Muscle of leg (tissue), 11 donors: ENCODE results near the gene HOXA7. TPM values are rescaled to one million over a fixed set of nuclear protein-coding genes. Genes with fewer than 3 reads are reported as not detected.
A peak's percentile ranks its signal among the peaks of the same experiment; 100 is the strongest.

ENCODE experiments used
- DNase-seq: peaks from one replicate; pipeline ENCODE4 v3.0.0; 2013
- H3K27ac ChIP-seq: one replicate; pipeline ENCODE4 v1.5.1; 2013; ENCODE audit warnings: mild to moderate bottlenecking, low read length, control low read depth
- H3K27me3 ChIP-seq: one replicate; pipeline ENCODE4 v1.6.1; 2013; ENCODE audit warnings: low read length; ENCODE audit not compliant: control insufficient read depth, insufficient read depth
- H3K36me3 ChIP-seq: one replicate; pipeline ENCODE4 v1.6.1; 2013; ENCODE audit warnings: low read length; ENCODE audit not compliant: control insufficient read depth, insufficient read depth
- H3K4me1 ChIP-seq: one replicate; pipeline ENCODE4 v1.6.1; 2013; ENCODE audit warnings: low read length; ENCODE audit not compliant: control insufficient read depth, insufficient read depth
- H3K4me3 ChIP-seq: one replicate; pipeline ENCODE4 v1.5.1; 2013; ENCODE audit warnings: low read length, control low read depth
- H3K9me3 ChIP-seq: replicated peaks from 2 replicates; pipeline ENCODE4 v1.6.1; 2013; ENCODE audit warnings: low read depth, low read length; ENCODE audit not compliant: control insufficient read depth
- WGBS: methylation state at CpG from one replicate; pipeline ENCODE4 v1.1.5; 2013; ENCODE audit warnings: missing lambda C conversion rate; ENCODE audit not compliant: insufficient coverage; 5-methylcytosine and 5-hydroxymethylcytosine counted together
- polyA plus RNA-seq, 8 donors: library from polyadenylated mRNA; unstranded; fragments of 120-200 nt; gene quantifications; one replicate each; pipeline versions ENCODE4 v1.2.1 to v1.2.3, GENCODE V29; 2013; ENCODE audit warnings: inconsistent platforms in 1 of 8, low replicate concordance in 1 of 8; ENCODE audit not compliant: insufficient read length in 8 of 8, insufficient read depth in 1 of 8
- total RNA-seq: library from RNA; stranded (reverse); fragments of 120-200 nt; gene quantifications from one replicate; pipeline ENCODE4 v1.2.4, GENCODE V29; 2013

HOXA7 gene
- total and polyA plus RNA-seq, 9 donors, result 3.9 to 16.3 (median 11.5) TPM

DNA sequence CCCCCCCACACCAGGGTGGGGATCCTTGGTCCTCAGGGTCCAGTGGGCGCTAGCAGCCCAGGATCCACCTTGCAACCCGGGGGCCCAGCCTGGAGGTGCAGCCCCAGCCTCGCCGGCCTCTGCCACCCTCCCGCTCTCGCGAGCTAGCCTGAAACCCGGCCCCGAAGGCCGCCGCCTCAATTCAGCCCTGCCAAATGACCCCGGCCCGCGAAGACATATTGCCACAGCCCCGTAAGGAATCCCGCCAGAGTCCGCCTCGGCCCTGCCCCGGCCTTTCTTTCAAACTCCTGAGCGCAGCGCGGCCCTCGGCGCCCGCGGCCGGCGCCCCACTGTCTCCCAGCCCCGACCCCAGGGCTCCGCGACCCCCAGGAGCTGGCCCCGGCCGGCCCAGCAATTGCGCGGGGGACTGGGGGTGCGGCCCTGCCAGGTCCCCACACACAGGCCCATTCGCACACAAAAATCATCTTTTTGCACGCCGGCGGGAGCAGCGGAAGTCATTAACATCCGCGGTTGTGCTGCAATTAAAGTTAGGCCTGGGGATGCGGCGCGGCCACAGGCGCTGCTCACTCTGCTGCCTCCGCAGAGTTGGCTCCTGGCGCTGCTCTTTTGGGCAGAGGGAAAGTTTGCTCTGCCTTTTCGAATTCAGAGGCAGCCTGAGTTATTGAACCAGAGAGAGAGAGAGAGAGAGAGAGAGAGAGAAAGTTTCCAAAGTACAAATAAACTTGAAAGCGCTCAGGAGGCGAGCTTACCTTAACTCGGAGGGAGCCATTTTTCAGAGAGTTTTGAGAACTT lies 16.9 kb downstream of the HOXA7 start:
- Histone ChIP-seq H3K4me3 (peak overlapping the region; percentile 33), H3K4me1 (peaks cover 40% of the 10 kb centered on the region), H3K9me3 (no peaks in the 10 kb centered on the region), H3K27ac (peak overlapping the region; percentile 83), H3K36me3 (peaks cover 27% of the 10 kb centered on the region), H3K27me3 (peaks cover 15% of the 10 kb centered on the region)
- WGBS, result 55% methylated on average over 50 of the region's 53 CpGs
- DNase-seq, result no peak

DNA sequence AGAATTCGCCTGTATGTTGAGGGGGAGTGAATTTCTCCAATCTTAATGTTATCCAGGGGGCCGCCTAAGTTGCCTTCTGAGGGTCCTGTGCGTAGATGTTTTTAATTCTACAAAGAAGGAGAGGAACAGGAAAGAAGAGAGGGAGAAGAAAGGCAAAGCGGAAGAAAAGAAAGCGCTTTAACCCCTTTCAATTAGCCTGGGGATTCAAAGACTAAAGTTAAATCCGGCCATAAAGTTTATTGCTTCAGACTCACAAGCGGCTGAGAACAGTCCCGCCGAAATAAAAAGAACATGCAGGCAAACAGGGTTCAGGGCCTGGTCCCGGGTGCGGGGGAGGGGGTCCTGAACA lies 17.5 kb downstream of the HOXA7 start:
- Histone ChIP-seq H3K4me1 (peaks cover 38% of the 10 kb centered on the region), H3K9me3 (no peaks in the 10 kb centered on the region), H3K36me3 (peaks cover 21% of the 10 kb centered on the region), H3K27me3 (peaks cover 12% of the 10 kb centered on the region), H3K27ac (peak overlapping the region; percentile 83), H3K4me3 (peak overlapping the region; percentile 33)
- no peak for DNase-seq
- WGBS, result 83% methylated on average over 2 of the region's 11 CpGs

DNA sequence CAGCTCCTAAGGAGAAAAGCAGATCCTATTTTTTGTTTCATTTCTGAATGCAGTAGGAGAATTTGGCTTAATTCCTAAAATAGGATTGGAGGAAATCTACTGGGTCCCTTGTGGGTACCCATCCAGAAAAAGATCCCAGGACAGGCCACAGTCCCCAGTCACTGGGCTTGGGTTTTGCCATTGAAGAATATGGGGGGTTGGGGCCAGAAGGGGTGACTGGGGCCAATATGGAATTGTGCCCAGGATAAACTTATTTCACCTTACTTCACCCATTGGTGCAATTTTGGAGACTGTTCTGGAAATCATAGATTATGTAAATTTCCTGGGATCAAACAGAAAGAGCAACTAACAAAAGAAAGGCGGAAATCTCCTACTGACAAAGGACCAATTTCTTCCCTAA lies 18.0 kb downstream of the HOXA7 start:
- Histone ChIP-seq H3K9me3 (no peaks in the 10 kb centered on the region), H3K4me3 (no peak overlapping the region), H3K27ac (peak overlapping the region; percentile 83), H3K36me3 (peaks cover 19% of the 10 kb centered on the region), H3K4me1 (peaks cover 41% of the 10 kb centered on the region), H3K27me3 (peaks cover 10% of the 10 kb centered on the region)
- DNase-seq, result no peak
- WGBS, result no CpG with 5 or more reads among the region's 1 CpG

DNA sequence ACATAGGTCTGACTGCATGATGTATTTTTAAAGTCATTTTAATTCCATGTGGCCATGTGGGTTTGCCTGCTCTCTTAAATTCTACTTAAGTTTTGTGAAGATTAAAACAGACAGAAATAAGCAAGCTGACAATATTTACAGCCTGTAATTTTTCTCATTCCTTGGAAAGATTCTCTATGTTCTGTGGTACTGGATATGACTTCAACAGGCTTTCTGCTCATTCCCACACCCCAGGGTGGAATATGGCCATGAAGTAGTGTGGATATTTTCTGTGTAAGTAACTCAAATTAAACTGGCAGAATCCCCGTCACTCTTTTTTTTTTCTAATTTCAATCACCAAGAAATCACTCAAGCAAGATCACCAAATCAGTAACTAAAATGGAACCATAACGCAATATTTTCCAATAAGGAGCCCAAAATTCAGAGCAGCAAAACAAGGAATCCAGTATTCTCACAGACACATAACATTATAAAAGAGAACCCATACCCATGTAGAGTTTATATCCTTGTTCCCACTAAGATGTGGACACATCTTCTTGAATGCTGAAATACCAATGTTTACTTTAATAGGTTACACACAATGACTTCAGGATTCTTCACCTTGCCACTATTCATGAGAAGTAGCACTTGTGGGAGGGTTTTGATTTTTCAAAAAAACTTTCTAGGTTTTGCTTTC lies 18.7 kb downstream of the HOXA7 start:
- peaks cover 43% of the 10 kb centered on the region for H3K4me1 ChIP-seq
- no peak overlapping the region for H3K4me3 ChIP-seq
- WGBS, result no CpG with 5 or more reads among the region's 2 CpGs
- H3K36me3 ChIP-seq, result peaks cover 19% of the 10 kb centered on the region
- H3K27ac ChIP-seq, result peak overlapping the region; percentile 83
- DNase-seq, result peak; percentile 56
- no peaks in the 10 kb centered on the region for H3K9me3 ChIP-seq
- H3K27me3 ChIP-seq, result peaks cover 10% of the 10 kb centered on the region

DNA sequence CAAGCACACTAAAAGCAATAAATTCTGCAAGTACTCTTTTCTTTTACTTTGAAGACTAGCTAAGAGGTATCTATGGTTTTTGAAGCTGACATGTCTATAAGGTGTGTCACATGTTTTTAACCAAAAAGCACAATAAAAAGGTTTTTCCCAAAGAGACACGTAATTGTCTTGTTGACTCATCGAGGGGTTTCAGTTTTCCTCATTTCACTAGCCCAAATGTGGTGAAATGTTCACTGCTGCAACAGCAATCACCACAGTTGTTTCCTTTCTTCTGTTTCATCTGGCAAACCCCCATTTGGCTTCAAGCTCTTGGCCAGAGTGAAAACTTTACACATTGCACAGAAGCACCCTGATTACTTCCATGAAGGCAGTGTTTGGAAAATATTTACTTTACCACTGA lies 22.1 kb downstream of the HOXA7 start:
- Histone ChIP-seq H3K27ac (no peak overlapping the region), H3K4me3 (no peak overlapping the region), H3K9me3 (no peaks in the 10 kb centered on the region), H3K36me3 (peaks cover 4% of the 10 kb centered on the region), H3K4me1 (peaks cover 48% of the 10 kb centered on the region), H3K27me3 (peaks cover 9% of the 10 kb centered on the region)
- DNase-seq, result peak; percentile 89
- 42% methylated on average over 2 of the region's 2 CpGs for WGBS

DNA sequence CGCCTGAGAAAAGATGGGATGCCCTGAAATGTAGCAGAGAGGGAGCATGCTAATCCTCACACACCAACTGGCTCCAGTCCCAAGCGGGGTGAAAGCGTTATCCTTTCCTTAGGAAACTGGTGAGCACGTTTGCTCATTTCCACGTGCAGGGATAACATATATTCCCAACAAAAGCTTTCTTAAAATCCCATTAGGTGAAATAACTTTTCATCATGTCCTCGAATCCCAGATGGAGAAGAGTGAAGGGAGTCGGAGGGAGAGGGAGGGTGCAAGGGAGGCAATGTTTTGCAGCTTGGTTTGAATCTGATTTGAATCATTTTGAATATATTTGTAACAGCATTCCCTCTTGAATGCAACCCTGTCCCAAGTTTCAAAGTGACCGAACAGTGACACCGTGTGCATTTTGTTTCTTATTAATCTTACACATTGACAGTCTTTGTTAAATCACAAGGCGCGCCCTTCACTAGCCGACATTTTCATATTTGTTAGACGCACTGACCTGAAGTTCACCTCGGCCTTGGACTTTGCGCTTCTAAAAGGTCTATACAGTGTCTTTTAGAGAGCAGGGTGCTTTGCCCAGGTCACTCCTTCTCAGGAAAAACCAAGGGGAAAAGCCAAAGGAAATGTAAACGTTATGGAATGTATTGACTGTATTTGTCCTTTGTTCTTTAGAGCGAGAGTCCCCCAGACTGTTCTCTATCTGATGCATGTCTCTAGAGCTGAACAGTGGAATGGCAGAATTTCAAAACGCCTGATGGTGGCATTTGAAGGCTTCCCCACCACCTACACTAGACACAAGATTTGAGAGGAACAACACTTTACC lies 22.9 kb downstream of the HOXA7 start:
- H3K9me3 ChIP-seq, result no peaks in the 10 kb centered on the region
- H3K27ac ChIP-seq, result peak overlapping the region; percentile 6
- no peak overlapping the region for H3K4me3 ChIP-seq
- peaks cover 49% of the 10 kb centered on the region for H3K4me1 ChIP-seq
- peaks cover 6% of the 10 kb centered on the region for H3K36me3 ChIP-seq
- 64% methylated on average over 3 of the region's 18 CpGs for WGBS
- no peak for DNase-seq
- H3K27me3 ChIP-seq, result peaks cover 7% of the 10 kb centered on the region

DNA sequence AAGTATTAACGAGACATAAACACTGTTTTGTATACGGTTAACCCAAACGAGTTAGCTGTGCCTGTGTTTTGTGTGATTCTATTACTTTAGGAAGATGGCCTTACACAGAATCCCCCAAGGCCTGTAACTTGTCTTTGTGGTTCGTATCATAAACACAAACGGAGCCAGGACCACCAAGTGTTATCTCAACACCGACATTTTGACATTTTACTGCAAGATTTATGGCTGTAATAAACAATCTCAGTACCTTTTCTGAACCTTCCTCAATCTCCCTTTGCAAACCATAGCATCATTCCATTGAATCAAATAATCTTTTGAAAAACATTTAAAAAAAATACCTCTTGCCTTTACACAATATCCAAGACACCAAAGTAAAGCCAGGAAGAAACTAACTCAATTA lies 23.5 kb downstream of the HOXA7 start:
- no peak for DNase-seq
- peaks cover 7% of the 10 kb centered on the region for H3K27me3 ChIP-seq
- no peaks in the 10 kb centered on the region for H3K9me3 ChIP-seq
- H3K4me3 ChIP-seq, result no peak overlapping the region
- WGBS, result 64% methylated on average over 3 of the region's 6 CpGs
- no peak overlapping the region for H3K27ac ChIP-seq
- peaks cover 6% of the 10 kb centered on the region for H3K36me3 ChIP-seq
- H3K4me1 ChIP-seq, result peaks cover 51% of the 10 kb centered on the region

DNA sequence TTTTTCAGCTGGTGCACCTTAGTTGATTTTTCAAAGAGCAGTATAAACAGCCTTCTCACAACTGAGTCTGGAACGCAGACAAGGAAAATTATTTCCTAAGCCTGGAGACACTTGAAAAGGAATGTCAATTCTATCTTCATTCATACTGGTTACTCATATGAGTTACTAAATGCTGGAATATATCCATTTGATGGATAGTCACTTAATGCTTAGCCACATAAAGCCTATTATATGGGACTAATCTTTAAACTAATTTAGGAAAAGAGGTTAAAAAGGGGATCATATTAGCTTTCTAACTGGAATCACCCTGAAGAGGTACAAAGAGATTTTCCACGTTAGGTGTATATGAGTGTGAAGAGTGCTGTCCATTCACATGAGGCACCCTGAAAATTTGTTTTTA lies 24.3 kb downstream of the HOXA7 start:
- Histone ChIP-seq H3K27ac (no peak overlapping the region), H3K4me1 (peaks cover 56% of the 10 kb centered on the region), H3K36me3 (peaks cover 6% of the 10 kb centered on the region), H3K4me3 (no peak overlapping the region), H3K27me3 (peaks cover 7% of the 10 kb centered on the region), H3K9me3 (no peaks in the 10 kb centered on the region)
- DNase-seq, result no peak
- no CpG with 5 or more reads among the region's 2 CpGs for WGBS

DNA sequence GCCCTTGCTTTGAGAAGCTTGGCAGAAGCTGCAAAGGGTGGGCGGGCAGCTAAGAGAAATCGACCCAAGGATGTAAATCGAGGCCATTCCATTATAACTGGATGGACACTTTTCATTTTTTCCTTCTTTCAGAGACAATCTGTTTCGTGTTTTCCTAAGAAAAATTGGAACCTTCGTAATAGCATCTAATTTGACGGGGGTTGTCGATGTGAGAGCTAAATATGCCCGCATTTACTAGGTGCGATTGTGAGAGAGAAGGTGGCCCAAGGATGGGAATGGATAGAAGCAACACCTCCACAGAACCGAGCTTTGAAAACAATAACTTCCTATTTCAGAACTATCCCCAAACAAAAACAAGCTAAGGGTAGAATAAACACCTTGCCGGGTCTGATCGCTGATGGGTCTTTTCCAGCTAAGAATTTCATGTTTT lies 25.1 kb downstream of the HOXA7 start:
- H3K9me3 ChIP-seq, result no peaks in the 10 kb centered on the region
- H3K27me3 ChIP-seq, result peaks cover 4% of the 10 kb centered on the region
- WGBS, result 20% methylated on average over 1 of the region's 12 CpGs
- peaks cover 6% of the 10 kb centered on the region for H3K36me3 ChIP-seq
- peak overlapping the region; percentile 87 for H3K4me3 ChIP-seq
- peak overlapping the region; percentile 91 for H3K27ac ChIP-seq
- H3K4me1 ChIP-seq, result peaks cover 52% of the 10 kb centered on the region
- DNase-seq, result no peak
